ENCODE results near the gene CUX1.

Gene CUX1

GRCh38 chr7:102197599-102197998 is 380.2 kb downstream of the CUX1 start:
- DNase-seq = no peak

DNA sequence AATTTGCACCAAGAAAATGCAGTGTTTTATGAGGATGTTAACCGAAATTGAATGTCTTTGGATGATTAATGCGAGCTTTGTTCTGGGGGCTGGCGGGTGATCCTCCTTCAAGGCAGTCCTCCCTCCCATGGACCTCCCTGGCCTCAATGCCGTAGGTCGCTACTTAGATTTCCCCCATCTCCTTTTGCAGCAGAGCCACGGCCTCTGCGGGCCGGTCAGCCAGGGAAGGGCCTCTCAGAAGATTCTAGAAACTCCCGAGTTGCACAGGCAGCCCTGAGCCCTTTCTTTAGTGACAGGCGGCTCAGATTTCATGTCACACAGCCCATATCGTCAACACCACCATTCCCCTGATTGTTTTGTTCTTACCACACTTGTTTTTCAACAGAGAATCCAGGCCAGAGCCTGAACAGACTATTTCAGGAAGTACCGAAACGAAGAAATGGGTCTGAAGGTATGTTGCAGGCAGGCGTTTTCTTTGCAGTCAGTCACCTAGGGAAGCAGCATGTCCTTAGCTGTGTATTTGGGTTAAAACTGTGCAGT is 381.1 kb downstream of the CUX1 start:
- DNase-seq = no peak

- DNase-seq = no peak
Measured at GRCh38 chr7:102201576-102201975, 384.1 kb downstream of the CUX1 start.

DNA sequence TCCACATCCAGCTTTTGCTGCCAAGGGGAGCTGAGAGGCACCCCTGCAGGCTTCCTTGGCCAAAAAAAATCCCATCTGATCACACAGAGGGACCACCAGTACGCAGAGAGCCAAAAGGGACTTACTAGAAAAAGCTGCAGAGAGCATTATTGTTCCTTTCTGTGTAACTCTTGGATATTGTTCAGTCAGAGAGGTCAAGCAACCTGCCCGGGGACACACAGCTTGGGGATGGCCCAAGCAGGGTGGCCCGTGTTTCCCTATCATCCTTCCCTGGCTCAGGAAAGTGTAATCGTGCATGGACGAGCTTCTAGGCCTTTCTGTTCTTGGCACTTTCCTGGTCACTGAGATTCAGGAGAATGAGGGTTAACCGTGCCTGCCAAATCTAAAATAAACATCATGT is 385.1 kb downstream of the CUX1 start:
- no peak for DNase-seq

GRCh38 chr7:102203218-102203617 is 385.8 kb downstream of the CUX1 start:
- no peak for DNase-seq

DNA sequence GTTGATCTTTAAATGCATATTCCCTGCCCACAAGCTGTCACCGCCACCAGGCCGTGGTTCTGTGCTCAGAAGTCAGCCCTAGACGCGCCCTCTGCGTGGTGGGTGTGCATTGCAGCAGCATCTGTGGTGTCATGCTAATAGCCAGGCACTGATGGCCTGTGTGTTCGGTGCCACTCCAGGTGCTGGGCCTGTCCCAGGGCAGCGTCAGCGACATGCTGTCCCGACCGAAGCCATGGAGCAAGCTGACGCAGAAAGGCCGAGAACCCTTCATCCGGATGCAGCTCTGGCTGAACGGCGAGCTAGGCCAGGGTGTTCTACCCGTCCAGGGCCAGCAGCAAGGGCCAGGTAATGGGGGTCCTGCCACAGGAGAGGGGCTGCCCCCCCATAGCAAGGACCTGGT is 386.8 kb downstream of the CUX1 start:
- no peak for DNase-seq

- DNase-seq = no peak
Measured at GRCh38 chr7:102205915-102206314, 388.5 kb downstream of the CUX1 start.

- no peak for DNase-seq
Measured at GRCh38 chr7:102208826-102209225, 391.4 kb downstream of the CUX1 start.

- DNase-seq = no peak
Measured at GRCh38 chr7:102210787-102211186, 393.4 kb downstream of the CUX1 start.

DNA sequence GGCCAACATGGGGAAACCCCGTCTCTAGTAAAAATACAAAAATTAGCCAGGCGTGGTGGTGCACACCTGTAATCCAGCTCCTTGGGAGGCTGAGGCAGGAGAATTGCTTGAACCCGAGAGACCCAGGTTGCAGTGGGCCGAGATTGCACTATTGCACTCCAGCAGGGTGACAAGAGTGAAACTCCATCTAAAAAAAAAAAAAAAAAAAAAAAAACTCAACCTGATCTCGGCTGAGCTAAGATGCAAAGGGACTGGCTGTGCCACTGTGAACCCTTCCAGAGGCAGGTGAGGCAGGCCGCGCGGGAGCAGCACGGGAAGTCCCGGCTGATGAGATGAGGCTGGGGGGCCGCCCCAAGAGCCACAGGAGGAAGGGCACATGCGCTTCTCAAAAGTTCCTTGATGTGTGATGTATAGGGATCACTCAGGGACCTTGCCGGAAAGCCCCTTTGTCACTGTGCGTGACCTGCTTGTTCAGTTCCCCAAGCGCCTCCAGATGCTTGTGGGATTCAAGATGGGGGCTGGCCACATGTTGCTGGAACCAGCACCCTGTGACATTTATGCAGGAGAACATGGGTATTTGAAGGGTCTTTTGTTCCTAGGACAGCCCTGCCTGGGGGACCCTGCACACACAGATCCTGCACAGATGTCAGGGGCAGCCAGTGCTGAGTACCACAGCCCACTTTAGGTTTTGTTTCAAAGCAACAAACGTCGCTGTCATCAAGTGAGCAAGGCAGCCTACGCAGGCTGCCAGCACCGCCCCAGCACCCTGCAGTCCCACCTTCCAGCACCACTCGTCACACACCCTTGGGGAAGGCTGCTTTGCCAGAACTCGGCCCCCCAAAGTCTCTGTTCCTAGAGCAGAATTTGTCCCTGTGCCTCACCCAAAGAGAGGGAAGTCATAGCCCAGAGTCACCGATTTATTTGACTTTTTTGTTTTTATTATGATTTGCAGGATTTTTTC is 394.4 kb downstream of the CUX1 start:
- DNase-seq = no peak

- no peak for DNase-seq
Measured at GRCh38 chr7:102214477-102215072, 397.1 kb downstream of the CUX1 start.

DNA sequence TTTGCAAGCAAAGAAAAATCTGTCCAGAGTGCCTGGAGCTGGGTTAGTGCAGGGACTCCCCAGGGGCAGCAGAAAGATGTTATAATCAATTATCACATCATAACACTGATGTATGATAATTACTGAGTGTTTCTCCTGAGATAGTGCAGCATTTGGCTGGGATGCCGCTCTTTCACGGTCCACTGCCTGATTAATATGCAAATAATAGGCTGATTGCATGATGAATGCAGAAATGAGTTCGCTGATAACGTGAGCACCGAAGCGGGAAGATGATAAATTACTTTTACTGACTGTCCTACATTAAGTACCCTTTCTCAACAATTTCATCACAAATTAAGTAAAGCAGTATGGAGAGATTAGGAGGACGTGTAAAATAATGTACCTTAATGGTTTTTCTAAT is 397.8 kb downstream of the CUX1 start:
- DNase-seq = no peak

- no peak for DNase-seq
Measured at GRCh38 chr7:102215711-102216110, 398.3 kb downstream of the CUX1 start.

DNA sequence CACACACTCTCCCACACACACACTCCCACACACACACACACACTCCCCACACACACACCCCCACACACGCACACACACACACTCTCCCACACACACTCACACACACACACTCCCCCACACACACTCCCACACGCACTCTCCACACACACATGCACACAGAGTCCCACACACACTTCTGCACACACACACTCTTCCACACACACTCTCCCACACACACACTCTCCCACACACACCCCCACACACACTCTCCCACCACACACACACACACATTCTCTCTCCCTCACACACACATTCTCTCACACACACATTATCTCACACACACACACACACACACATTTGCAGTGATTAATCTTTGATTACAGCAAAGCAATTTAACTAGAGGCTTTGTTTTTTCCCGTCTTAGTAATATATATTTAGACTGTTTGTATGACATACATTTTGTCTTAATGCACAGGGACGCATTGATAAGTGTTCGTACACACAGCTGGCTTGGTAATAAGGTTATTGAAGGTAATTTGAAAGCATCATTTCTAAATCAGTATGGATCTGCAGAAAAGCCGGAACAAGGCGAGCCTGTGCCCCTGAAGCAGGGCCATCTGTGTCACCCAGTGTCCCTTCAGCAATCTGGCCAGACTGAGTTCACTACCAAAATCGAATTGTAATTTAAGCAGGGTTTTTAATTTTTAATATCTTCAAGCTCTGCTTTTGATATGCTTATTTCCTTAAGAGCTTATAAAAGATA is 399.3 kb downstream of the CUX1 start:
- DNase-seq = no peak

DNA sequence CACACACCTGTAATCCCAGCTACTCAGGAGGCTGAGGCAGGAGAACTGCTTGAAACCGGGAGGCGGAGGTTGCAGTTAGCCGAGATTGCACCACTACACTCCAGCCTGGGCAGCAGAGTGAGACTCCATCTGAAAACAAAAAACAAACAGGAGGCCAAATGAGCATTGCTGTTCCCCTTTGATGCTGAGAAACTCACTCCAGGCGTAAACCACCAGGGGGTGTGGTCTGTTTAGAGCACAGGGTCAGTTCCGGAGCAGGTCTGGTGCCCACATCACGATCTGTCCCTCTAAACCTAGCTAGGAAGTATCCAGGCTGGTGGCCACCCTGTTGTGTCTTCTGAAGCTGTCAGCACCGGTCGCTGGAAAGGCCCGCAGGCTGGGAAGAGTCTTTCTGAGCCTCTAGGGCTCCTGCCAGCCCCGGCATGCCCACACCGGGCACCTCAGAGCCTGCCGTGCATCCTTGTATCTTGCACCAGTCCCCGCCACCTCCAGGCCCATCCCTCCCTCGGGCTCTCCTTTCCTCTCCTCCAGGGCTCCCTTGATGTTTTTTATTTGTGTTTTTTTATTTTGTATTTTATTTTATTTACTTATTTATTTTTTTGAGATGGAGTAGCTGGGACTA is 402.9 kb downstream of the CUX1 start:
- DNase-seq = no peak

DNA sequence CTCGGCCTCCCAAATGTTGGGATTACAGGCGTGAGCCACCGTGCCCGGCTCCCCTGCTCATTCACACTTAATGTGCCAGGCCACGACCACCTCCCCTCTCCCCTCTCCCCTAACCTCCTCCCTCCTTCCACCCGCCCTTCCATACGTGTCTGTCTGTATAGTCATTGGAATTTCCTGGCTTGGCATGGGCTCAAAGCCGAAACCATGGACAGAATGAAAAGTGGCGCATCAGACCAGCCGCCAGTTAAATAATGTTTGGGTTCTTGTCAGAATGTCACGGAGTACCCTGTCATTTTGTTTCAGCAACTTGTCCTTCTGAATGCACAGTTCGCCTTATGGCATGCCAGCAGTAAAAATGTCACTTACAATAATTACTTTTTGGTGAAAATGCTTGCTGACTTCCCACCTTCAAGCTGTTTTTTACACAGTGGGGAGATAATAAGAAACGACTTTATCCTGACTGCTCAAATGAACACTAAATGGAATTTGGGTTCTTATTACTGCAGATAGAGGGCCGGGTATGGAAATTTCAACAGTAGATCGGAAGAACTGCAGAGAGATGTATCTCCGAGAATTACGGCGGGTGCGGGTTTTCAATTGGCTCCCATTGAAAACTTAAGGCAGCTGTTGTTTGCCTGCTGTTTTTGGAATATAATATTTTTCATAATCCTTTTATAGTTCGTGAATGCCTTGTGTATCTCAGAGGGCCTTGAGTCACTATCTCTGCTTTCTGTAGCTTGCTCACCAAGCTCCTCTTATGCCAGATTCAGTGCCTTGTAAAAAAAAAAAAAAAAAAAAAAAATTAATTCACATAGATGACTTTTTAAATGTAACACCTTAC is 403.8 kb downstream of the CUX1 start:
- no peak for DNase-seq

DNA sequence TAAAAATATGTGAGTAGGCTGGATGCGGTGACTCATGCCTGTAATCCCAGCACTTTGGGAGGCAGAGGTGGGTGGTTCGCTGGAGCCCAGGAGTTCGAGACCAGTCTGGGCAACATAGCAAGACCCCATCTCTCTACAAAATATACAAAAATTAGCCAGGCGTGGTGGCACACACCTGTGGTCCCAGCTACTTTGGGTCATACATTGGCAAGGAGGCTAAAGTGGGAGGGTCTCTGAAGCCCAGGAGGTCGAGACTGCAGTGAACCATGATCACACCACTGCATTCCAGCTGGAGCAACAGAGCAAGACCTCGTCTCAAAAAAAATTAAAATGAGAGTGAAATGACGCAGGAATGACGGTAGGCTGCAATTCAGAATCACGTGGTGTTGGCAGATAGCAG is 404.5 kb downstream of the CUX1 start:
- DNase-seq = no peak

DNA sequence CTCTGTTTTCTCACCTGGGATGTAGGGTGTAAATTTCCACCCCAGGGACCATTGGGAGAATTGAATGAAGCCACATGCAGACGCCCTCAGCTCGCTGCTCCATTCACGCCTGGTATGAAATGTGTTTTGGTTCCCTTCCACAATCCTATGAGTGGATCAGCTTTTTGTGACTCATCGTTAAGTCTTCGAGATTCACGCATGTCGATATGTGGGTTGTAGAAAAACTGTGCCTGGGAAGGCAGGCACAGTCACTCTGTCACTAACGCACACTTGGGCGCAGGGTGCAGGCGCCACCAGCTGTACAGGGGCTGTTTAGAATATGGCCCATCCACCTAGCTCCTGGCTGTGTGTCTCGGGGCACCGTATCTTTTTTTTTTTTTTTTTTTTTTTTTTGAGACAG is 405.0 kb downstream of the CUX1 start:
- DNase-seq = no peak

DNA sequence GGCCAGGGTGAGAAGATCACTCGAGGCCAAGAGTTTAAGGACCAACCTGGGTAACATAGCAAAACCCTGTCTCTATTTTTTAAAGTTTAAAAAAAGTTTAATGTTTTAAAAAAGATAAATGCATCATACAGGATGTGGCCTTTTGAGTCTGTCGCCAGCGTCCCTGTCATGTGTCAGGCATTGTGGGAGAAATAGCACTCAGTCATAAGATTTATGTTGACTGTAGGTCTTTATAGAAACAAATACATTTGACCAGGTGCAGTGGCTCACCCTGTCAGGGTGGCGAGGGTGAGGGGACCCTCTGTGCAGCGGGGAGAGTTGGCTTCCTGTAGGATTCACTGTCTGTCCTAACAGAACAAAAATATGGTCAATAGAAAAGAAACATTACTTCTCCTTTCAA is 405.8 kb downstream of the CUX1 start:
- DNase-seq = no peak

DNA sequence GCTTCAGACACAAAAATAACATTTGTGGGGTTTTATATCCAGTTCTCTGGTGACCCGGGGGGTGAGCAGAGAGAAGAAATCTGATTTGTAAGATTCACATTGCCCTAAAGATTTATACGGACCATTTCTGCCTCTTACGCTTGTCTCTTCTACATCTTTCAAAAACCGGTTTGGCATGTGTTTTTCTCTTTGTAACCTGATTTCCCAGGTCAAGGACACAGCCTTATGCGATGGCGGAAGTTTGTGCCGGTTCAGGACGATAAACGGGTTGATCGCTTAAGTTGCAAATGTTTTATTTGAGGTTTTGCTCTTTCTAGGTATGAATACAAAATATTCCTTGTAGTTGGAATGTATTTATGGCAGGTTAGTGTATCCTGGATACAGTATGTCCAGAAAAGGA is 407.6 kb downstream of the CUX1 start:
- no peak for DNase-seq

DNA sequence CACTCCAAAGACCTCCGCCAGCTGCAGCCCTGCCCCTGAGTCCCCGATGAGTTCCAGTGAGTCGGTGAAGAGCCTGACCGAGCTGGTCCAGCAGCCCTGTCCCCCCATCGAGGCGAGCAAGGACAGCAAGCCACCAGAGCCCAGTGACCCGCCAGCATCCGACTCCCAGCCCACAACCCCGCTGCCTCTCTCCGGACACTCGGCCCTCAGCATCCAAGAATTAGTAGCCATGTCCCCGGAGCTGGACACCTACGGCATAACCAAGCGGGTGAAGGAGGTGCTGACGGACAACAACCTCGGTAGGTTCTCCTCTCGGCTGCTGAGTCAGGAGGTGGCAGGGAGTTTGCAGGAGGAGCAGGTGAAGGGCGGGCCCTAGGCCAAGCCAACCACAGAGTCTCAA is 409.9 kb downstream of the CUX1 start:
- no peak for DNase-seq

- no peak for DNase-seq
Measured at GRCh38 chr7:102228935-102229334, 411.5 kb downstream of the CUX1 start.
